ENCODE measurements around the gene NUDT8. TPM values are rescaled to one million over a fixed set of nuclear protein-coding genes. Genes with fewer than 3 reads are reported as not detected.
"Not testable (repeated sequence)": the region's sequence is repeated elsewhere in the genome, so short reads cannot be mapped to it uniquely, and the experiment has no call there.

Gene NUDT8
- total RNA-seq, 1 experiment from 2014 or later, result 25.5 TPM

GRCh38 chr11:67659651-67660165, 30.0 kb upstream of the NUDT8 start:
- not testable (repeated sequence) for H3K27me3 ChIP-seq (ENCODE audit: insufficient read depth, low read depth); H3K4me3 ChIP-seq; BruUV-seq (replicated peaks); H3K4me1 ChIP-seq (replicated peaks; ENCODE audit: insufficient read depth); H3K9me3 ChIP-seq (ENCODE audit: insufficient read depth, low read depth); H2AFZ ChIP-seq; H3F3A ChIP-seq (ENCODE audit: insufficient read depth, low read depth); H3K36me3 ChIP-seq (ENCODE audit: low read depth); H3K4me2 ChIP-seq; H3K27ac ChIP-seq; DNase-seq; H3K9me2 ChIP-seq (ENCODE audit: insufficient read depth); H3K79me2 ChIP-seq (ENCODE audit: low read depth); H4K20me1 ChIP-seq (ENCODE audit: insufficient read depth)
- POLR2A ChIA-PET (ENCODE audit: unreplicated experiment), result interaction anchor here (0.6 kb wide), 1 partner anchor 42 kb away, joined by 6 read pairs; no protein-coding TSS in a partner anchor
- TF ChIP-seq CTCF (conservative IDR thresholded peaks at IDR 0.05), result peak; percentile 62
- CTCF ChIA-PET, result interaction anchor here (0.6 to 1.3 kb wide), 3 partner anchors 15 to 315 kb away, joined by 3 to 18 read pairs (median 5); no protein-coding TSS in a partner anchor
- intact Hi-C loops (cut with micrococcal nuclease; ENCODE audit: unreplicated experiment), result loop anchor here (2.0 to 10.0 kb wide), 3 partner anchors 87 to 307 kb away; partner anchors contain the start of gene POLD4

GRCh38 chr11:67657300-67657699, 27.6 kb upstream of the NUDT8 start:
- Histone ChIP-seq H2AFZ (no peak overlapping the region), H3K27ac (no peak overlapping the region), H3F3A (ENCODE audit: insufficient read depth, low read depth) (peaks cover 7% of the 10 kb centered on the region; the same call in 1 of the 2 replicates), H3K9me3 (ENCODE audit: insufficient read depth, low read depth) (peaks cover 6% of the 10 kb centered on the region; the same call in 1 of the 2 replicates), H3K27me3 (ENCODE audit: insufficient read depth, low read depth) (no peaks in the 10 kb centered on the region), H4K20me1 (ENCODE audit: insufficient read depth) (no peaks in the 10 kb centered on the region), H3K36me3 (ENCODE audit: low read depth) (no peaks in the 10 kb centered on the region), H3K9me2 (ENCODE audit: insufficient read depth) (no peaks in the 10 kb centered on the region), H3K4me3 (no peak overlapping the region), H3K4me2 (no peak overlapping the region), H3K4me1 (replicated peaks; ENCODE audit: insufficient read depth) (no peaks in the 10 kb centered on the region), H3K79me2 (ENCODE audit: low read depth) (no peaks in the 10 kb centered on the region)
- TF ChIP-seq CTCF (conservative IDR thresholded peaks at IDR 0.05) (no peak), EZH2 (IDR thresholded peaks at IDR 0.05; ENCODE audit: low read depth) (no peak)
- CTCF ChIA-PET, result interaction anchor here (0.6 kb wide), 2 partner anchors 66 to 213 kb away, joined by 3 to 17 read pairs; no protein-coding TSS in a partner anchor
- POLR2A ChIA-PET (ENCODE audit: unreplicated experiment), result no interaction called here
- DNase-seq, result no peak
- intact Hi-C loops (cut with micrococcal nuclease; ENCODE audit: unreplicated experiment), result loop anchor here (5.0 kb wide), 1 partner anchor 305 kb away; the partner anchor contains the start of gene POLD4
- no TSS peak for BruUV-seq (replicated peaks)

GRCh38 chr11:67656278-67656922, 26.7 kb upstream of the NUDT8 start:
- Histone ChIP-seq H3K27ac (no peak overlapping the region), H3K36me3 (ENCODE audit: low read depth) (no peaks in the 10 kb centered on the region), H3K4me2 (no peak overlapping the region), H3K9me2 (ENCODE audit: insufficient read depth) (no peaks in the 10 kb centered on the region), H3K79me2 (ENCODE audit: low read depth) (no peaks in the 10 kb centered on the region), H3K4me1 (replicated peaks; ENCODE audit: insufficient read depth) (no peaks in the 10 kb centered on the region), H3K27me3 (ENCODE audit: insufficient read depth, low read depth) (no peaks in the 10 kb centered on the region), H4K20me1 (ENCODE audit: insufficient read depth) (no peaks in the 10 kb centered on the region), H3K4me3 (no peak overlapping the region), H2AFZ (no peak overlapping the region), H3K9me3 (ENCODE audit: insufficient read depth, low read depth) (peaks cover 6% of the 10 kb centered on the region; the same call in 1 of the 2 replicates), H3F3A (ENCODE audit: insufficient read depth, low read depth) (peaks cover 9% of the 10 kb centered on the region; the same call in 1 of the 2 replicates)
- no TSS peak for BruUV-seq (replicated peaks)
- POLR2A ChIA-PET (ENCODE audit: unreplicated experiment), result no interaction called here
- TF ChIP-seq CTCF (conservative IDR thresholded peaks at IDR 0.05), result no peak
- TF ChIP-seq EZH2 (IDR thresholded peaks at IDR 0.05; ENCODE audit: low read depth), result no peak
- intact Hi-C loops (cut with micrococcal nuclease; ENCODE audit: unreplicated experiment), result loop anchor here (5.0 kb wide), 1 partner anchor 304 kb away; the partner anchor contains the start of gene POLD4
- CTCF ChIA-PET, result no interaction called here
- DNase-seq, result no peak

All from PC-9 (cell line).